Measurements from ENCODE around the gene CLCA2.

- TF ChIP-seq CTCF (conservative IDR thresholded peaks at IDR 0.05 in 1 of 2, IDR thresholded peaks at IDR 0.05 in 1 of 2; ENCODE audit: low read depth in 1 of 2, low read length in 2 of 2): peak; percentile 25 to 56
- TF ChIP-seq EZH2 (IDR thresholded peaks at IDR 0.05; ENCODE audit: low read length, missing control alignments): no peak
Measured at GRCh38 chr1:86499987-86500593, 76.1 kb downstream of the CLCA2 start.
